NCI-H187 treated with DMSO at 0.1 percent for 48 hours (cell line): ENCODE results near the gene DNAJB14.

Source experiments
- DNase-seq: peaks from one replicate; lab custom pipeline; 2025; lab: John Stamatoyannopoulos, UW

The DNAJB14 gene

DNA sequence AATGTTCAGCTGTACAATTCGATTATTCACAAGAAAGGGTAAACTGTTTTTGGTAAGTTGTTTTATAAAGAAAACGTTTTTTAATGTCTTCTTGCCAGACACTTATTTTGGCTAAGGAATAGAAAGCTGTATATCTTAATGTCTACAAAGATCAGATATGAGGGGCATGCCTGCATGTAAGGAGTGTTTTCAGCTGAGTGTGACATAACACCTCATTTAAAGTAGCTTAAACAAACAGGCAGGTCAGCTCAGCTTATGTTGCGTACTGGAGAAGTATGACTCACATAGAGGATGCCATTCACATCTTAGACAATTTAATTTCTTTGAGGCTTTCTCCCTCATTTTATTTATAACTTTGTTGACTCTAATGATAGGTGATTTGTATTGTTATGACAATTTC lies 82.6 kb downstream of the DNAJB14 start:
- no peak for DNase-seq

DNA sequence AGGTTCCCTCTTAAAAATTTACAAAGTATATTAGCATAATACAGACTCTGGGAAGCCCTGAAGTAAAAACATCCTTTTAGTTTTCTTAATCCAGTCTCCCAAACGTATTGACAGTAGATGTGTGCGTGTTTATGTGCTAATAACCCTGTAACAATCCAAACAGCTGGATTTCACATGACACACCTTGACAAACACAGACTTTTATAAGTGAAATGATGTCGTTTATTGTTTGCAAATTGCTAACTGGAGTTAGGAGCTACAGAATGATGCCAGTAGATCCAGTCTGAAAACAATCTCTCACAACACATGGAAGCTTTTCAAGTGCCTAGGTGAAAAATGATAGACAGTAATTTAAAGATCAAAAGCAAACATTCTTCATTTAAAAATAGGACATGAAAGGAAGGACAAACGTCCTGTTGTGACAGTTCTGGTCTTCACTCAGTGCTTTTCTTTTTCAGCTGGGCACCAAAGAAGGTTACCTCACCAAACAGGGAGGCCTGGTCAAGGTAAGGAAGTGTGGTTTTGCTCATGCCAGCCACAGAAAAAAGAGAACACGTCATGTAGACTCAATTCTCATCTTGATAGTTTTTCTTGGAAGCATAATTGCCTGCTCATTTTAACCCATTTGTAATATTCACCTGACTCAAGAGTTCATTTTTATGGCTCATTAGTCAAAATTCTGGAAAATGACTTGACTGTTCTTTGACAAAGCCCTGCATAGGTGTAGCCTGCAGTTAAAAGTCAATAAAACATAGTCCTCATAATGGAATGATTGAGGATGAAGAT lies 85.1 kb downstream of the DNAJB14 start:
- no peak for DNase-seq

DNA sequence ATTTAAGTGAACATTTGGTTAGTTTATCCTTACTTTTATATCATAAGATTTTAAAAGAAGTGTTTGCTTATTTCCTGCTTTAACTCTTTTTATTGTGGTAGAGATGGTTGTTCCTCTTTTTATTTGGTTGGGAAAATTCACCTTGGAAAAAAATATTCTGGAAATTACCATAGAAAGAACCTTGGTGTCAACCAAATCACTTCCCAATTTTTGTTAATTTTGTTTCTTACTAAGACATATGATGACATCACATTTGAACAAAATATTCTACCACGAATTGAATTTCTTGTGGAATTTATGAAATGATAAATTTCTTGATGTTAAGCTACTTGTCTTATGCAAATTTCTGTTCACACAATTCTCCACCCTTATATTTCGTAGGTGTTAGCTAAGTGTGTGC lies 85.9 kb downstream of the DNAJB14 start:
- no peak for DNase-seq

DNA sequence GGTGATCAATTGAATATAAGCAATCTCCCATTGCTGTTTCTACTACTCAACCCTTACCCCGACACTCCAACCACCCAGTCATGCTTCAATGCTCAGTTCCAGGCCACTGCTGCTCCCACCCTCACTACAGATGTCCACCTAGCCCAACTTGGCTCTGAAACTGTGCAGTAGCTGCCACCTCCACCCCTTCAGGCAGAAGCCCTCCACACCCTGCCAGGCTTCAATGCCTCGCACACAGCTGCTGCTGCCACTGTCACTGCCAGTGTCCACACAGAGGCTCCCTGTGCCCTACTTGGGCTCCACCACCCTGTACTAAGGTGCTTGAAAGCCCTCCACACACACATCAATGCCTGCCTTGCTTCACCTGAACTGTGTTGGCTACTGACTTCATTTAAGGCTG lies 86.8 kb downstream of the DNAJB14 start:
- no peak for DNase-seq

DNA sequence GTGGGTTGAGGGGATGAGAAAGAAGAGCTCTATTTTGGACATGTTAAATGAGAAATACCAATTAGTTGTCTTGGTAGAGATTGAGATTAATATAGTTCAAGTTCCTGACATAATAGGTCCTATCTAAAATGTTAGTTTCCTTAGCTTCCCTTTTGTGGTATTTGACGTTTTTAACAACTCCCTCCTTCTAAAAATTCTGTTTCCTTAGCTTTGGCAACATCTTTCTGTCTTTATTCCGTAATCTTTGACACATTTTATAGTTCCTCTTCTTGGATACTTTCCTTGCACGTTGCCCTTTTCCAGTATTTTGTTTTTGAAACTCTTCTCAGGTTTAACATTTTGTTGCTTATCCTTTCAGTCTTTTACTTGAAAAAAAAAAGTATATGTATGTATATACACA lies 89.1 kb downstream of the DNAJB14 start:
- DNase-seq = no peak

DNA sequence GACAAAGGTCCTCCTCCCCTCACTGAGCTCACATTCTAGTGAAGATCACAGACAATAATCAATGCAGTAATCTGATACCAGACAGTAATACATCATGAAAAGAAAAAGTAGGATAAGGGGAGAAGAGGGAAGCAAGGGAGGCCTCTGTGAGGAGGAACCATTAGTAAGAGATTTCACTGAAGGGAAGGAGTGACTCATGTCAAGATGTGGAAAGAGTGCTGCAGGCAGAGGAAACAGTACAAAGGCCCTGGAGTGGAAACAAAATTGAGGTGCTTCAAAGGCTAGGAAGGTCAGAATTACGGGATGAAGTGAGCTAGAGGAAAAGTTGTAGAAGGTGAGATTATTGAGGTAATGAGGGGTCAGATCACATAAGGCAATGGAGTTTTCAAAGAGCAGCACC lies 90.3 kb downstream of the DNAJB14 start:
- no peak for DNase-seq

DNA sequence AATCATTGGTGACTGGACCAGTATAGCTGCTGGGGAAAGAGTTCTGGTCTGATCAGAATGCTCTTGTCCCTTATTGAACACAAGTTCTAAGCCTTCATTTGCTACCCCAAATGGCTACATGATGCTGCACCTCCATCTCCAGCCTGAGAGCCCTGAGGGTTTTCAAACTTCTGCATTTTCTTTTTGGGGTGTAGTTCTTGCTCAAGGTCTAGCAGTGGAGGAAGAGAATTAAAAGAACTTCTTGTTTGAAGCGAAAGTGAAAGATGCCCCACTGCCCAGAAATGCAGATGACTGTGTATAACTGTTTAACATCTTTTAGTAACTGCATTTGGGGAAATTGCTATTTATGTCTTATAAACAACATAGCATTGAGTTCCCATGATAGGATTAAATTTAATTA lies 90.7 kb downstream of the DNAJB14 start:
- DNase-seq = no peak

DNA sequence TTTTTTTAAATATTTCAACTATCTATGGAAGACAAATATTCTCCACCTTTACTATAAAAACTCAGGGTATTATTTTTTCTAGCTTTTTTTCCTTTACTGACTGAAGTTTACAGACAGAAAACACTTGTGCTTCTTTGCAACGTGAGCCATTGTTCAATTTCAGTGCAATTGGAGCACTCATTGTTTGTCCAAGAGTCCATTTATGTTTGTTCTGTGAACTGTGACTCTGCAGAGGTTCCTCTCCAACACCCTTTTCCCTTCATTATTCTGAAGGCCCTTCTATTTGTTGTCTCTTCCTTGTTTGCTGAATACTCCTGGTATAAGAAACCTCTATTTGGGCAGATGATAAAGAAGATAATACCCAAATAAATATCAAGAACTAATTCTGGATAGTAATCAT lies 92.4 kb downstream of the DNAJB14 start:
- DNase-seq = no peak

DNA sequence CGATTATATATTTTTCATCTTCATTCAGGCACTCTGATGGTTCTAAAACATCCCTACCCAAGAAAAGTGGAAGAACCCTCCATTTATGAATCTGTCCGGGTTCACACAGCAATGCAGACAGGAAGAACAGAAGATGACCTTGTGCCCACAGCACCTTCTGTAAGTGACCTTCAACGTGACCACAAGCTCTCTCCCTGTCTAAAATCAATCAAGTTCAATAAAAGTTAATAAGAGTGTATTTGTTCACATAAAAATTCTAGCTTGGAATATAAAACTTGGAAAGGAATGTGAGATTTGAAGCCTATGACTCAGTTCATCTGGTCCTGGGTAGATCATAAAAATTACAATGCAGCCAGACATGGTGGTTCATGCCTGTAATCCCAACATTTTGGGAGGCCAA lies 93.2 kb downstream of the DNAJB14 start:
- no peak for DNase-seq

DNA sequence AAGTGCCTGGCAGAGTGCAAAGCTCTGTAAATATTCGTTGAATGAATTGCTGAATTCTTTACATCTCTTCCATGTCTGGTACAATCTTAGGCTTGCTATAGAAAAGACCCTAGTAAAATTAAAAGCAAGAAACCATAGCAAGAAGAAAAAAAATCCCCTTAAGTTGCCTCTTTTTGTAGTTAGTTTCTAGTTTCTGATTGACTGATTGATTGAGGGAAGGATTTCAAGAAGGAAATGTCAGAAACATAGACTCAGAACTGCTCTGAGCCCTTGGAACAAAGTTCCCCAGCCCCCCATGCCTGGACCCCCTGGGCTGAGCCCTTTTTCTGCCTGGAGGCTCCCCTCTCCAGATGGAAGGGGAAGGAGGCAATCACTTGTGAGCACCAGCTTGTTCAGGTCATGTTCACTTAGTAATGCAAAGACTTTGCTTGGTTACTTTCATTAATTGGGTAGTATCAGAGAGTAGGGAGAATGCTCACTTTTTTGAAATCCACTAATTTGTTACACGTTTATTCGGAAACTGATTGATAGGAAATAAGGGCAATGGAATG lies 94.1 kb downstream of the DNAJB14 start:
- no peak for DNase-seq

DNA sequence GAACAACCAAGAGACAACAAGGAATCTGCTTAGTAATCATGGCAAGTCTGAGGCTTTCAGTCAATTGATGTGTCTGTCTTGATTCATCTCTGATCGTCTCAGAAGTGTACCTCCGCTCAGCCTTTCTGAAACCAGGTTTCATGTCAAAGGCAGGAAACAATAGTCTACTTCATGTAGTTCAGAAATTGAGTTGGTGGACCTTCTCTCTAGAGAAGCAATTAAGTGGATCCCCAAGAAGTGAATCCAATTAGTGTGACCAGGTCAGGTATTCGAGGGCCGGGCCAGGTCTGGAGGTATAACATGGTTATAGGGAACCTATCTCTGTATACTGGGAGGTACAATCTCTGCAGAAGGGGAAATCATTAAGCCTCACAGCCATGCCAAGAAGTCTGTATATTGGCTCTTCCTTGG lies 97.8 kb downstream of the DNAJB14 start:
- no peak for DNase-seq

DNA sequence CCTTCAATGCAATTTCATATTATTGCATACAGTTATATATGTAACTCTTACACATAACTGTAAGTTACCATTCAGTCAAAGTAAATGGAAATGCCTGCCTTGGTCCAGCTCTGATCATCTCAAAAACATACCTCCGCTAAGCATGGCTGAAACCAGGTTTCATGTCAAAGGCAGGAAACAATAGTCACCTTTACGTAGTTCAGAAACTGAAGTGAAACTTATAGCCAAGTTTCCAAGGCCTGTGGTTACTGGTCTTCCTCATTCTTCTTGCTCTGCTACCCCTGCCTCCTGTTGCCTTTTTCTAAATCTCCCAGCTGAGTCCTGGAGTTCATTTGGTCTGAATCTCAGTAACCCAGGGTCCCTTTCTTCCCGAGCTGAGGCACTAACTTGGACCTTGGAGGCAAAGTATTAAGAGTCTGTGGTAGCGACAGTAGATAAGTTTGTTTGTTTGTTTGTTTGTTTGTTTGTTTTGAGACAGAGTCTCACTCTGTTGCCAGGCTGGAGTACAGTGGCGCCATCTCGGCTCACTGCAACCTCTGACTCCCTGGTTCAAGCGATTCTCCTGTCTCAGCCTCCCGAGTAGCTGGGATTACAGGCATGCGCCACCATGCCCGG lies 98.9 kb downstream of the DNAJB14 start:
- no peak for DNase-seq

DNA sequence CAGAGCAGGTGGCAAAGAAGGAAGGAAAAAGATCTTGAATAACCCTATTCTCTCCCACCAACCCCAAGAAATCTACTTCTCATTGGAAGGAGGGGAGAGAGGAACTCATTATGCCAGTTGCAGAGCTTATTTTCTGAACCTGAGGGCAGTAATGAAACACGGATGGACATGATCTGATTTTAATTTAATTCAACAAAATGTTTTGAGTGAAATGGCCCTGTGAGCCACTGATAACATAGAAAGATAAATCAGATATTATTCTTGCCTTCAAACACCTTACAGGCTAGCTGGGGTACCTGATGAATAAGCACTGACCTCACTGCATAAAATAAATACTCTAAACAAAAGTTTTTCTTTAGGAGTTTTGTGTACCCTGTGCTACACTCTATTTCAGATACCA lies 99.5 kb downstream of the DNAJB14 start:
- DNase-seq = no peak
